ENCODE data around the gene PDZK1IP1. TPM values are rescaled to one million over a fixed set of nuclear protein-coding genes. Genes with fewer than 3 reads are reported as not detected.

The PDZK1IP1 gene
- total and polyA plus RNA-seq, 2 of the 13 experiments (the other 11 are each of a cell fraction or from before 2014, with no cell fraction given) = 0.24 to 1.6 TPM

GRCh38 chr1:47192458-47193384 is 2.9 kb upstream of the PDZK1IP1 start (continued):
- TF ChIP-seq, protein P1, sequence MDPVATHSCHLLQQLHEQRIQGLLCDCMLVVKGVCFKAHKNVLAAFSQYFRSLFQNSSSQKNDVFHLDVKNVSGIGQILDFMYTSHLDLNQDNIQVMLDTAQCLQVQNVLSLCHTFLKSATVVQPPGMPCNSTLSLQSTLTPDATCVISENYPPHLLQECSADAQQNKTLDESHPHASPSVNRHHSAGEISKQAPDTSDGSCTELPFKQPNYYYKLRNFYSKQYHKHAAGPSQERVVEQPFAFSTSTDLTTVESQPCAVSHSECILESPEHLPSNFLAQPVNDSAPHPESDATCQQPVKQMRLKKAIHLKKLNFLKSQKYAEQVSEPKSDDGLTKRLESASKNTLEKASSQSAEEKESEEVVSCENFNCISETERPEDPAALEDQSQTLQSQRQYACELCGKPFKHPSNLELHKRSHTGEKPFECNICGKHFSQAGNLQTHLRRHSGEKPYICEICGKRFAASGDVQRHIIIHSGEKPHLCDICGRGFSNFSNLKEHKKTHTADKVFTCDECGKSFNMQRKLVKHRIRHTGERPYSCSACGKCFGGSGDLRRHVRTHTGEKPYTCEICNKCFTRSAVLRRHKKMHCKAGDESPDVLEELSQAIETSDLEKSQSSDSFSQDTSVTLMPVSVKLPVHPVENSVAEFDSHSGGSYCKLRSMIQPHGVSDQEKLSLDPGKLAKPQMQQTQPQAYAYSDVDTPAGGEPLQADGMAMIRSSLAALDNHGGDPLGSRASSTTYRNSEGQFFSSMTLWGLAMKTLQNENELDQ (CRISPR knock-in tag; IDR thresholded peaks at IDR 0.05; ENCODE audit: borderline replicate concordance) = no peak
- TF ChIP-seq AKAP8 (CRISPR knock-in tag; IDR thresholded peaks at IDR 0.05) (no peak), HNRNPLL (IDR thresholded peaks at IDR 0.05; ENCODE audit: low read depth, low read length, poor library complexity, severe bottlenecking) (no peak), AGO1 (IDR thresholded peaks at IDR 0.05; ENCODE audit: low read depth, low read length, poor library complexity, severe bottlenecking) (no peak), MXI1 (IDR thresholded peaks at IDR 0.05; ENCODE audit: borderline replicate concordance, low read depth, low read length) (peak; percentile 35; the same call in 1 of the 3 replicates), ZNF674 (CRISPR knock-in tag; IDR thresholded peaks at IDR 0.05; ENCODE audit: low read depth) (no peak), KLF13 (CRISPR knock-in tag; IDR thresholded peaks at IDR 0.05) (no peak), ZNF431 (CRISPR knock-in tag; IDR thresholded peaks at IDR 0.05; ENCODE audit: borderline replicate concordance, low read depth) (peak; percentile 91; the same call in 1 of the 2 replicates), ZNF710 (CRISPR knock-in tag; IDR thresholded peaks at IDR 0.05; ENCODE audit: borderline replicate concordance) (peak; percentile 28; the same call in 1 of the 2 replicates), FOXK1 (CRISPR knock-in tag; IDR thresholded peaks at IDR 0.05; ENCODE audit: borderline replicate concordance, low read depth) (no peak; the same call in 1 of the 2 replicates), CREB3 (CRISPR knock-in tag; IDR thresholded peaks at IDR 0.05) (no peak), HDAC6 (IDR thresholded peaks at IDR 0.05; ENCODE audit: low read depth, low read length) (no peak)
- TF ChIP-seq, protein P2, sequence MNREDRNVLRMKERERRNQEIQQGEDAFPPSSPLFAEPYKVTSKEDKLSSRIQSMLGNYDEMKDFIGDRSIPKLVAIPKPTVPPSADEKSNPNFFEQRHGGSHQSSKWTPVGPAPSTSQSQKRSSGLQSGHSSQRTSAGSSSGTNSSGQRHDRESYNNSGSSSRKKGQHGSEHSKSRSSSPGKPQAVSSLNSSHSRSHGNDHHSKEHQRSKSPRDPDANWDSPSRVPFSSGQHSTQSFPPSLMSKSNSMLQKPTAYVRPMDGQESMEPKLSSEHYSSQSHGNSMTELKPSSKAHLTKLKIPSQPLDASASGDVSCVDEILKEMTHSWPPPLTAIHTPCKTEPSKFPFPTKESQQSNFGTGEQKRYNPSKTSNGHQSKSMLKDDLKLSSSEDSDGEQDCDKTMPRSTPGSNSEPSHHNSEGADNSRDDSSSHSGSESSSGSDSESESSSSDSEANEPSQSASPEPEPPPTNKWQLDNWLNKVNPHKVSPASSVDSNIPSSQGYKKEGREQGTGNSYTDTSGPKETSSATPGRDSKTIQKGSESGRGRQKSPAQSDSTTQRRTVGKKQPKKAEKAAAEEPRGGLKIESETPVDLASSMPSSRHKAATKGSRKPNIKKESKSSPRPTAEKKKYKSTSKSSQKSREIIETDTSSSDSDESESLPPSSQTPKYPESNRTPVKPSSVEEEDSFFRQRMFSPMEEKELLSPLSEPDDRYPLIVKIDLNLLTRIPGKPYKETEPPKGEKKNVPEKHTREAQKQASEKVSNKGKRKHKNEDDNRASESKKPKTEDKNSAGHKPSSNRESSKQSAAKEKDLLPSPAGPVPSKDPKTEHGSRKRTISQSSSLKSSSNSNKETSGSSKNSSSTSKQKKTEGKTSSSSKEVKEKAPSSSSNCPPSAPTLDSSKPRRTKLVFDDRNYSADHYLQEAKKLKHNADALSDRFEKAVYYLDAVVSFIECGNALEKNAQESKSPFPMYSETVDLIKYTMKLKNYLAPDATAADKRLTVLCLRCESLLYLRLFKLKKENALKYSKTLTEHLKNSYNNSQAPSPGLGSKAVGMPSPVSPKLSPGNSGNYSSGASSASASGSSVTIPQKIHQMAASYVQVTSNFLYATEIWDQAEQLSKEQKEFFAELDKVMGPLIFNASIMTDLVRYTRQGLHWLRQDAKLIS (CRISPR knock-in tag; IDR thresholded peaks at IDR 0.05) = peak; percentile 62; the same call in 1 of the 2 replicates

Data from HepG2 (cell line).